Activated T-cell treated with anti-CD3 and anti-CD28 coated beads for 4 hours (primary cell): ENCODE results near the gene SSH3.
A peak's percentile ranks its signal among the peaks of the same experiment; 100 is the strongest.

Experiments
- DNase-seq: peaks from one replicate; pipeline ENCODE4 v3.0.0-alpha.2; 2020

The SSH3 gene

DNA sequence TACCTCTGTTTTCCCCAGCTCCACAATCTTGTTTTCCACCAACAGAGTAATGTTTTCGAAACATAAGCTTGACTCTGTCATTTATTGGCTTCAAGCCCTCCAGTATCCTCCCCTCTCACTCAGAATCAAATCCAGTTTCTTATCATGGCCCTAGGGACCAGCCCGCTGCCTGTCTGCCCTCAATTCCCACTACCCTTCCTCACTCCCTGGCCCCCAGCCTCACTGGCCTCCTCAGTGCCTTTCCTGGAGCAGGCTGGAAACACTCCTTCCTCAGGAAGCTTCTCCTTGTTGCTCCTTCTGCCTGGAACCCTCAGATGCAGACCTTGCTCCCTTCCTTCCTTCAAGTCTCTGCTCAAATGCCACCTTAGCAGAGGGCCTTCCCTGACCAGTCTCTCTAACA, 46.1 kb downstream of the SSH3 start:
- no peak for DNase-seq

DNA sequence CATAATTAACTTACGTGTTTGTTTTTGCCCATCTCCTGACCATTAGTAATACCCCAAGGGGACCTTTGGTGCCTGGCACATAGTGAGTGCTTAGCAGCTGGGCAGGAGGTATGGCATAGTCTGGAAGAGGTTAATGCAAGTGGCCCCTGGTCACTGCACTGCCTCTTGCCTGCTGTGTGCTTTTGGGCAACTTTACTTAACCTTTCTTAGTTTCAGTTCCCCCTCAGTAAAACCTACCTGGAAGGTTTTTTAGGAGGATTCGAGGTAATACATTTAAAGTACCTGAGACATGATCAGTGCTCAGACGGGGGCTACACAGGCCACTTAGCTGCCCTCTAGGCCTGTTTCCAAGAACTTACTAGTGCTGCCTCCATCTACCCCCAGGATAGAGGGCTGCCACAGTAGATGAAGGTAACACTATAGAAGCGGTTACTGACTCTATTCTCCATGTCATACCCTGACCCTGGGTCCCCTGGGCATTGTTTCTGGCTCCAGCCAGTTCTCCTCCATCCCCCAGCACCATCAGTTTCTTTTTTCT, 46.7 kb downstream of the SSH3 start:
- DNase-seq: no peak

DNA sequence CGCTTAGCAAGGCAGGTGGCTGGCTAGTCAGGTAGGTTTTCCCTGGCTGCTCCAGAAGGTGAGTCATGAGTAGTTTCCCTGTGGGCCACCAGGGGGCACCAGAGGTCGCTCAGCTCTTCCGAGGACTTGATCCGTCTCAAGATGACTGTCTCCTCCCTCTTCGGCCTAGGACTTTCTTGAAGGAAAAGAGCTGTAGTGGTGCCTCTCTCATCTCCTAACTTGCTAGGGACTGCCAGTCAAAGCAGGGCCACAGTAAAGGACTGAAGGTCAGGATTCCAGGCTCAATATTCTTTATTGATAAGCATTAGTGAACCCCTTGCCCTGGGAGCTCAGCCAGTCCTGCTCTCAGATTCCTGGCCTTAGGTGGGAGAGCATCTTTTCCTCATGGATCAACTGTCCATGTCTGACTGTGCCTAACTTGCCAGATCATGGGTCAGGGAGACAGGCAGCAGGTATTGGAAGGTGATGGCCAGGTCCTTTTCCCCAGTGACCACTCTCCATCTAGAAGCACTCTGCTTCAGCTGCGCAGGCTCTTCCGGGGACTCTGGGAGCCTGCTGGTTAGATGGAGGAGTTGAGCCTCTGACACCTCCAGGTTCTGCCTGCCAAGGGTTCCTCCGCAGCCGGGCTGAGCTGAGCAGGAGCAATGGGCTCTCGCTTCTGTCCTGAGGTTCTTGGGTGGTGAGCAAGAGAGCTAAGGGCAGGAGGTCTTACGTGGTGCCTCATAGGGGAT, 48.1 kb downstream of the SSH3 start:
- DNase-seq: peak; percentile 48

- no peak for DNase-seq
These were observed 49.4 kb downstream of the SSH3 start for GRCh38 chr11:67352546-67353316.

- DNase-seq: peak; percentile 95
These were observed 50.2 kb downstream of the SSH3 start, which contains the start of gene POLD4 for GRCh38 chr11:67353317-67354074. Gene POLD4, minus strand, starts transcription at chr11:67353546. Its CDS starts 147 bp downstream, at chr11:67353399.

GRCh38 chr11:67354075-67355022, 51.0 kb downstream of the SSH3 start:
- no peak for DNase-seq

- DNase-seq: no peak
These were observed 51.9 kb downstream of the SSH3 start for GRCh38 chr11:67355023-67355793.

DNA sequence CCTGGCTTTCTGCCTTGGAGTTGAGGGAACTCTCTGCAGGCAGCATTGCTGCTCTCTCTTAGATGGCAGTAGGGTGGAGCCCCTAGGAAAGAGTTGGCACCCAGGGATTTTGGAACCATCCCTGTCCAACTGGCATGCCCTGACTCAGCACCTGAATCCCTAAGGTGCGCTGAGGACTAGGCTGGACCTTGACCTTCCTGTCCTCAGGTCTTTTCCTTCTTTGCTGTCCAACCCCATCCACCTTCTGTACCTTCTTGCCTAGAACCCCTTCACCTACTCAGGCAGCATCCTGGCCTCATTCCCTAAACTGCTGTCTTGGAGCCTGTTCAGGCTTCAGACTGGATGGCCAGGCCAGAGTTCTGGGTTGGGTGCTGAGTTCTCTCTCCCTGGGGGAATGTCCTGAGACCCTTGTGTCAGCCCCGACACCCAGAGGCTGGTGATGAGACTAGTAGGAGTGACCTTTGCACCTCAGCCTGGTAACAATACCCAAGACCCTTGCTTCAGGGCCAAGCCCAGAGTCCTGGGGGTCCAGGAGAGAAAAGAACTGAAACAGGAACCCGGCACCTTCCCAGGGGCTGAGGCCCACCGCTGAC, 52.6 kb downstream of the SSH3 start:
- no peak for DNase-seq

DNA sequence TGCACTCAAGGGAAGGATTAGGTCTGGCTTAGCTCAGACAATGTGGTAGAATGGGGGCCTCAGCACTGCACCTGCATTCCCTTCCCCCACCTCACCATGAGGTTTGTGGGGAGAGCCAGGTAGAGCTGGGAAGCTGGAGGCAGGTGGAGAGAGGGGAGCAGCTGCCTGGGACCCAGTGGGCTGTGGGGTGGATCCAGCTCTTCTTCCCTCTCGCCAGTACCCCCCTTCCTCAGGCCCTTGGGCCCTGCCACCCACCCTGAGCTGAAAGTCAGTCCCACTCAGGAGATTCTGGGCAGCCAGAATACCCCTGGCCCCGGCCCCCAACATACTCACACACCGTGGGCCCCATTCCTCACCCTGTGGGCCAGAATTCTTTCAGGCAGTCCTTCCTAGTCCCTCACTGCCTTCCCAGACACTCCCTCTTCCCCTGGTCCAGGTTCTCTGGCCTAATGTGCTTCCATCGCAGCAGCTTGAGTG, 53.1 kb downstream of the SSH3 start:
- no peak for DNase-seq

- peak; percentile 54 for DNase-seq
These were observed 53.7 kb downstream of the SSH3 start for GRCh38 chr11:67356864-67357561.

- DNase-seq: no peak
These were observed 54.7 kb downstream of the SSH3 start for GRCh38 chr11:67357831-67358670.
